Measurements from ENCODE around the gene ETFA.

The ETFA gene

GRCh38 chr15:76340198-76340802, 29.0 kb upstream of the ETFA start:
- no peak for DNase-seq (ENCODE audit: low read depth in 2 of 2)

- no peak for DNase-seq (ENCODE audit: low read depth in 2 of 2)
Observed at GRCh38 chr15:76339305-76340197, 28.3 kb upstream of the ETFA start.

DNA sequence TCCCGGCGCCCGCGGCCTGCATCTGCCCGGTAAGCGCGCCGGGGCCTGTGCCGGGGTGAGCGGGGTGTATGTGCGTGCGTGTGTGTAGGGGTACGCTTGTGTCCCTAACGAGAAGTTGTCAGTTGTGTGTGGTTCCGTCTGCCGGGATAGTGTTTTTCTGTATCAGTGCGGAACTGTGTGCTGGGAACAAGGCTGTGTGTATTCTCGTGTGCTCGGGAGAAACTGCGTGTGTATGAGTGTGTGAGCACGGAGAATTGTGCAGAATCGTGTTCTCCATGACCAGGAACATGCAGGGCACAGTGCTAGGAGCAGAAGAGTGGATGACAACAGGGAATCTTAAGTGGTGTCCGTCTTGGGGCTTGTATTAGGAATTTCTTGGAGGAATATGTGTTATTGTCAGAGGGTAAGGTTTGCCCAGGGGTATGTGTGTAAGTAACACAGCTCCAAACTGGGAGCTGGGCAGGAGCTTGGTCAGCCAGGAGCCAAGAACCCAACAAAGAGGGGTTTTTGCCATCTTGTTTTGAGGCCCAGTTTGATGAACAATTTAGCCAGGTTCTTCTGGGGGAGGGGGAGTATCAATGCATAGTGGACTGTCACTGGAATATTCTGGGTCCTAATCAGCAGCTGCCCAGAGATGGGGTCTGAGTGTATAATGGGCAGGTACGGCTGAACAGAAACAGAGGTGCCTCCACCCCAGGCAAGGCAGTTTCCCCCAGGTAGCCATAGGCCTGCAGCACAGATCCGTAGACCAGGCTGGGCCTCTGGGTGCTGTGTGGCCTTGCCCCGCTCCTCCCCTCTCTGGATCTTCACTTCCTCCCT, 27.4 kb upstream of the ETFA start:
- DNase-seq (ENCODE audit: low read depth in 2 of 2) = no peak

GRCh38 chr15:76337696-76338485, 26.6 kb upstream of the ETFA start:
- no peak for DNase-seq (ENCODE audit: low read depth in 2 of 2)

GRCh38 chr15:76337059-76337695, 25.9 kb upstream of the ETFA start:
- no peak for DNase-seq (ENCODE audit: low read depth in 2 of 2)

GRCh38 chr15:76336254-76337058, 25.2 kb upstream of the ETFA start, which contains the start of gene ISL2:
ISL2 (plus strand) TSS chr15:76336773; CDS start chr15:76336884, 111 bp downstream.
- peak; percentile 33 to 73 for DNase-seq (ENCODE audit: low read depth in 2 of 2)

GRCh38 chr15:76335307-76336253, 24.3 kb upstream of the ETFA start:
- no peak for DNase-seq (ENCODE audit: low read depth in 2 of 2)

GRCh38 chr15:76334438-76335306, 23.4 kb upstream of the ETFA start:
- DNase-seq (ENCODE audit: low read depth in 2 of 2) = no peak

DNA sequence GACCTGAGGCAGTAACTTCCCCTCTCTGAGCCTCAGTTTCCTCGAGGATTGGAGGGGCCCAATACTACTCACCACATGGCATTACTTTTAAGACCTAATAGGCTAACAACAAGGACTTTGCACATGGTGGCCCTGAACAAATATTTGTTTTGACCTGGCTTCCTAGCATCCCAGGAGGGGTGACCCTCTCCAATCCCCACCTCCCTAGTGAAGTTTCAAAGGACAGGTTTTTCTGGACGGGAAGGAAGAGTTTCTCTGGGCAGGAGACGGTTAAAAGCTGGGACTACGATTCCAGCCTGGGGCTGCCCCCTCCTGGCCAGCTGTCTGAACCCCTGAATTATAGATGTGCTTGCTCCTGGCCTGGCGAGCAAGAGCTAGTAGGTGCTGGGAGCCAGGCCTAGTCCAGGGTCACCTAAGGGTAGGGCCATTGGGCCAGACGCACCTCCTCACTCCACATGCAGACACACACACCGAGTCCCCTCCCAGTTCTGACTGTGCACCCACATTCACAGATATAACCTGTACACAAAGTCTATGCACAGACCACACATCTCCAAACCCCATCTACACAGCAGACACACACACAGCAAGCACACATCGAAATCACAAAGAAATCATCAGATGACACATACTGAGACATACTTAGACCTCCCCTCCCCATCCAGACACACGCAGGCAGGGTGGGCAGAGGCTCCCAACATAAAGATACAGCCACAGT, 22.6 kb upstream of the ETFA start:
- no peak for DNase-seq (ENCODE audit: low read depth in 2 of 2)

DNA sequence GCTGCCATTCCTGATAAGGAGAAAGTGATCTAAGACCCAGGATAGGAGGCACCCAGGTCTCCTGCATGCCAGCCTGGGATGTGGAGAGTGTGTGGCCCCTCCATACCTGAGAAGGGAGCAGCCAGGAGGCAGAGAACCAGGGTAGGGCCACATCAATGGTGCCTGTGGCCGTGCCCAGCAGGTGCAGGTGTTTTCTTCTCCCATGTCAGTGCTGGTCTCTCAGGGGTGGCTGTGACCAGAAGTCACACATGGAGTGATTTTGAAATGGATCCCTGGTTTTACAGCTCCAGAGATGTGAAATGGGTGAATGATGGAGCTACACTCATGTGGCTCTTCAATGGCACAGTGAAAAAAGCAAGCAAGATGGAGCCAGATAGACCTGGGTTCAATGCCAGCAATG, 22.0 kb upstream of the ETFA start:
- no peak for DNase-seq (ENCODE audit: low read depth in 2 of 2)

DNA sequence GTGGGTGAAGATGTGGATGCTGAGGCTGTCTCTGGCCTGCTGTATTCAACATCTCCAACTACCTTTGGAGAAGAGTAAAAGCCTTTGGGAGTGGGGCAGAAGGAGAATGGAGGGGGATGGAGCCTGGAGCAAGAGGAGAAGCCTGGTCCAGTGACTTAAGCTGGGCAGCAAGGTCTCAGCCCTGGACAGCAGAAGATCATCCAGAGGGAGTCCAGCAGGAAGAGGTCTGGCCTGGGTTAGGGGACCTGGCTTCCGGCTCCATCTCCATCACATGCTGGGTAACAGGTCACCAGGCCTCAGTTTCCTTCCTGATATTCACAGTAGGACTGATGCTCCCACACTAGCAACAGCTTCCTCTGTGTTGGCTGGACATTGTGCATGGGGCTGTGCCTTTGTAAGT, 21.5 kb upstream of the ETFA start:
- DNase-seq (ENCODE audit: low read depth in 2 of 2) = no peak

GRCh38 chr15:76330080-76330680, 18.9 kb upstream of the ETFA start:
- no peak for DNase-seq (ENCODE audit: low read depth in 2 of 2)

DNA sequence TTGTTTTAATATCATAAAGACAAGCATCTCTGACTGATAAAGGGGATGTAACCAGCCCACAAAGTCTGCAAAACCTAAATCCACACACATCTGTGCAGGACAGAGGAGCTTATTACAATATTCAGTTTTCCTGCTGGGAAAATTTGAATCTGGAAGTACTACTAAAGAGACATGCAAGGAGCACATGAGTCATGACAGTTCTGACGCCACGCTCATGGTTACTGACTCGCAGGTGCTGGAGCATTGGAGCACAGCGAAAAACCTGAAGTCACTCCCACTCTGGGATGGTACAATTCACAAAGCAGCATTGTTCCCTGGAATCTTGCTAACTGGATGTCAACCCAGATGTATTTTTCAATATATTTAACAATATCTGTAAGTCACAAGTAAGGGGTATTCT, 17.7 kb upstream of the ETFA start:
- no peak for DNase-seq (ENCODE audit: low read depth in 2 of 2)

- DNase-seq (ENCODE audit: low read depth in 2 of 2) = no peak
Observed at GRCh38 chr15:76328106-76328696, 16.9 kb upstream of the ETFA start.

GRCh38 chr15:76327191-76328105, 16.2 kb upstream of the ETFA start:
- DNase-seq (ENCODE audit: low read depth in 2 of 2) = no peak

All from stimulated activated CD4-positive, alpha-beta T cell treated with anti-CD3 and anti-CD28 coated beads, Interleukin-12 subunit alpha, Interleukin-12 subunit beta, amount 100 ng/mL, for 24 hours (primary cell).